ENCODE measurements around the gene CERK.

DNA sequence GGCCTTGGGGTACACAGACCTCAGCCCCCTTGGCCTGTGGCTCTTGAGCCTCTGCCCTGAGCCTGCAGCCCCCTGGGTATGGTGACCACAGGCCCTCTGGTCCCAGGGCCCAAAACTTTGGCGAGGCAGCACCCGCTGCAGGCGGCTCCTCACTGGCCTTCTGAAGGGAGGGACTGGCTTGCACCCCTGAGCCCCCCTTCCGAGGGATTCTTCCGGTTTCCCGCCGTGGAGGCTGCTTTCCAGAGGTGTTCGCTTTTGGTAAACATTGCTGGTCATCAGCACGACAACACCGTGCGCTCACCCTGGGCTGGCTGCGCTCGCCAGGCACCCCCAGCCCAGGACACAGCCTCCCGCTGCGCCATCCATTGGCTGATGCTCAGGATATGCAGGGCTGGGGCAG is 75.8 kb downstream of the CERK start:
- TF ChIP-seq, protein P1, sequence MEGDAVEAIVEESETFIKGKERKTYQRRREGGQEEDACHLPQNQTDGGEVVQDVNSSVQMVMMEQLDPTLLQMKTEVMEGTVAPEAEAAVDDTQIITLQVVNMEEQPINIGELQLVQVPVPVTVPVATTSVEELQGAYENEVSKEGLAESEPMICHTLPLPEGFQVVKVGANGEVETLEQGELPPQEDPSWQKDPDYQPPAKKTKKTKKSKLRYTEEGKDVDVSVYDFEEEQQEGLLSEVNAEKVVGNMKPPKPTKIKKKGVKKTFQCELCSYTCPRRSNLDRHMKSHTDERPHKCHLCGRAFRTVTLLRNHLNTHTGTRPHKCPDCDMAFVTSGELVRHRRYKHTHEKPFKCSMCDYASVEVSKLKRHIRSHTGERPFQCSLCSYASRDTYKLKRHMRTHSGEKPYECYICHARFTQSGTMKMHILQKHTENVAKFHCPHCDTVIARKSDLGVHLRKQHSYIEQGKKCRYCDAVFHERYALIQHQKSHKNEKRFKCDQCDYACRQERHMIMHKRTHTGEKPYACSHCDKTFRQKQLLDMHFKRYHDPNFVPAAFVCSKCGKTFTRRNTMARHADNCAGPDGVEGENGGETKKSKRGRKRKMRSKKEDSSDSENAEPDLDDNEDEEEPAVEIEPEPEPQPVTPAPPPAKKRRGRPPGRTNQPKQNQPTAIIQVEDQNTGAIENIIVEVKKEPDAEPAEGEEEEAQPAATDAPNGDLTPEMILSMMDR (IDR thresholded peaks at IDR 0.05; ENCODE audit: low read length): no peak
- TF ChIP-seq EZH2 (optimal IDR thresholded peaks at IDR 0.05; ENCODE audit: low read depth, low read length): no peak
- no peak for TF ChIP-seq EZH2phosphoT487 (IDR thresholded peaks at IDR 0.05; ENCODE audit: low read length)
